GM15510 (cell line): ENCODE data around the gene ZP1.

Experiments used
- POLR2A ChIP-seq: IDR thresholded peaks from 3 replicates; pipeline ENCODE4 v1.6.1; 2011; ENCODE audit warnings: borderline replicate concordance; ENCODE audit not compliant: insufficient read length; ENCODE audit errors: extremely low read depth

ZP1 gene

GRCh38 chr11:60874421-60875365 is 7.4 kb downstream of the ZP1 start:
- no peak for TF ChIP-seq POLR2A

- TF ChIP-seq POLR2A, result no peak
Observed at GRCh38 chr11:60875366-60876167, 8.2 kb downstream of the ZP1 start.

- no peak for TF ChIP-seq POLR2A
Observed at GRCh38 chr11:60876168-60876485, 8.8 kb downstream of the ZP1 start.

- no peak for TF ChIP-seq POLR2A
Observed at GRCh38 chr11:60878245-60879101, 11.1 kb downstream of the ZP1 start.

DNA sequence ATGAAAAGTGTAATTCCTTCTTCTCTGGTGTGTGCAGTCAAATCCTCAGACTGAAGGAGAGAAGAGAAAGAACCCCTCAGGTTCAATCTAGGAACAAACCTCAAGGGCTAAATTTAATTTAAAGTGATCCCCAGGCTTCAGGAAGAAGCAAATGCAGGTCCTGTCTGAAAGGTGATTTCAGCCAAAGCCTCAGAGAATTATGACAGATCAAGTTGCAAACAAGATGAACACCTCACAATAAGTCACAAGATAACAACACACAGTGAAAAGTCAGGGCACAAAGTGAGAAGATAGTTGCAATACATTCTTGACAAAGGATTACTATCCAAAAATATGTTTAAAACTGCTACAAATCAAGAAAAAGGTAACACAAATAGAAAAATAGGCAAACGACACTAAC is 11.8 kb downstream of the ZP1 start:
- no peak for TF ChIP-seq POLR2A

- TF ChIP-seq POLR2A, result no peak
Observed at GRCh38 chr11:60879971-60880588, 12.7 kb downstream of the ZP1 start.

GRCh38 chr11:60880643-60881282 is 13.4 kb downstream of the ZP1 start:
- no peak for TF ChIP-seq POLR2A

- no peak for TF ChIP-seq POLR2A
Observed at GRCh38 chr11:60887556-60887955, 20.2 kb downstream of the ZP1 start.

DNA sequence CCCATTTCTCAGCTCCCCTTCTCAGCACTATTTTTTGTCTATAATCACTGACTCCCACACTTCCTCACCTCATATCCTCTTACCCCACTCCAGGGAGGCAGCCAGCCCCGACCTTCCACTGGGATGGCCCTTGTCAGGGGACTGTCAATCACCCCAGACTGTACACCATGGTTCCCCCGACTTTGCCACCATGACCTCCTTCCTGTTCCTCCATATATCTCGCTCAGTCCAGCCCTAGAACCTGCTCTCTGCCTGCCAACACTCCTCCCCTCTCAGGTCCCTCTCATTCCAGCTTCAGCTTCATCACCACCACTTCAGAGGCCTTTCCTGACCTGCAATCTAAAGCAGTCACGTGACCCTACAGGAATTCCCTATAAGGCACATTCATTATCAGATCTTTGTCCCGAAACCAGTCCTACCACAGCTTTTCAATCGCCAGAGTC is 22.5 kb downstream of the ZP1 start:
- TF ChIP-seq POLR2A, result no peak

GRCh38 chr11:60890696-60891095 is 23.4 kb downstream of the ZP1 start:
- TF ChIP-seq POLR2A, result no peak

DNA sequence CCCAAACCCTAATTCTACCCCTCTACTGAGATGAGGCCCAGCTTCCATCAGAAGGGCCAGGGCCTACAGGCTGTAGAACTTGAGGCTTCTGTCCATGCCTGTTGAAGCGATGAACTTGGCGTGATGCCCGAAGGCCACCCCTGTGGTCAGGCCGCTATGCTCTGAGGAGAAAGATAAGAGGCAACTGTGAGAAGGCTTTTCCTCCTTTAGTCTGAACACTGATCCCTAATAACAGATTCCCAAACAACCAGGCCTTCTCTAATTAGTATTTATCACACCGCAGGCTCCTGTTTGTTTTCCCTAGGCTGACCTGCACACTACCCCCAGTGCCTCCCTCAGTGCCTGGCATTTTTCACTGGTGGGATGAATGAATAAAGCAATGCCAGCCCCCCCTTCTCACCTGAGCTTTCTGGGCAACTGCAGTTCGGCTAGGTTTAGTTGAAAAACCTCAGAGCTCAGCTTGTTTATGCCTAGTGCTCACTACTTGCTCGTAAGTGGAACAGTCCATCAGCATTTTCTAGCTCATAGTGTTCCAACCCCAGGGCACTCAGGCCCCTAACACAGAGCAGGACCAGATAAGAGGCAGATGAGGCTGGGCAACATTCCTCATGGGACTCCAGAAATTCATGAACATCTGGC is 23.9 kb downstream of the ZP1 start:
- no peak for TF ChIP-seq POLR2A

DNA sequence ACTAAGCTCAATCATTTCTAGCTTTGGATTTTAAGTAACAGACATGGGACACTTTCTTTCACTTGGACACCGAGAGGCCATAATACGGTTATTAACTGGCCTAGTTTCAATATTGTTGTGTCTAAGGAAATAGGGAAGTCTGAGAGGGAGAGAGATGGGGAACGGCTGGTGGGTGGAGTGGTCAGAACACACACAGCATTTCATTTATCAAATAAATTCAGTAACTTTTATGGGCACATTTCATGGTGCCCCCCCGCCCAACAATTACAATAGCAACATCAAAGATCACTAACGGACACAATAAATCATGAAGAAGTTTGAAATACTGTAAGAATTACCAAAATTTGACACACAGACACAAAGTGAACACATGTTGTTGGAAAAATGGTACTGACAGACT is 28.3 kb downstream of the ZP1 start:
- no peak for TF ChIP-seq POLR2A

GRCh38 chr11:60897496-60897895 is 30.2 kb downstream of the ZP1 start:
- no peak for TF ChIP-seq POLR2A
